GM12878 (cell line): ENCODE data around the gene TM4SF1. TPM values are rescaled to one million over a fixed set of nuclear protein-coding genes. Genes with fewer than 3 reads are reported as not detected.

Experiments used
- ATAC-seq: fragments of 200-7000 bp; cut with Tn5 transposase; 3 replicates; pipeline ENCODE4 v1.9.1; 2020; ENCODE audit warnings: mild to moderate bottlenecking, moderate library complexity
- BruUV-seq: library from RNA; stranded (reverse); fragments of 400-500 nt; replicated peaks from 2 replicates; lab custom pipeline; 2021; lab: Mats Ljungman, UMichigan
- CTCF ChIA-PET: fragments of 300-600 bp; sonication (Branson Sonifier 250); formaldehyde crosslinking; extraction: SDS; loops from one replicate; lab custom pipeline; 2021; ENCODE audit warnings: inconsistent platforms; lab: Yijun Ruan, JAX
- POLR2A ChIA-PET: fragments of 350-600 bp; formaldehyde crosslinking; extraction: SDS; loops from one replicate; lab custom pipeline; 2021; ENCODE audit warnings: inconsistent platforms; lab: Charles Lee
- RAD21 ChIA-PET: fragments of 300-600 bp; sonication (Branson Sonifier 250); formaldehyde crosslinking; loops from one replicate; lab custom pipeline; 2023; ENCODE audit warnings: antibody characterized with exemption; ENCODE audit not compliant: unreplicated experiment; lab: Charles Lee
- SMC1A ChIA-PET: fragments of 300-600 bp; sonication (Branson Sonifier 250); formaldehyde crosslinking; loops from one replicate; lab custom pipeline; 2023; ENCODE audit not compliant: unreplicated experiment, uncharacterized antibody; lab: Charles Lee
- DNase-seq: peaks from one replicate; pipeline ENCODE4 v3.0.0-alpha.2; 2011; ENCODE audit warnings: low read depth, low spot score
- FAIRE-seq: peaks from 3 replicates; lab custom pipeline; 2011; peaks lifted over from hg19 to GRCh38; lab: Jason Lieb, UNC
- H2AFZ ChIP-seq: 2 replicates; pipeline ENCODE4 v1.6.0; 2011; ENCODE audit warnings: low read depth, low read length, control low read depth; ENCODE audit not compliant: control insufficient read depth
- H3K27ac ChIP-seq: 2 replicates; pipeline ENCODE4 v1.5.1; 2011; ENCODE audit warnings: control low read depth; ENCODE audit not compliant: control insufficient read depth, insufficient read depth
- H3K27me3 ChIP-seq, 2 experiments: replicated peaks in 1 of 2; 2 replicates each; pipeline versions ENCODE4 v1.6.0 to v1.6.1; 2011; ENCODE audit warnings: low read length in 1 of 2; ENCODE audit not compliant: control insufficient read depth in 2 of 2, insufficient read depth in 2 of 2
- H3K36me3 ChIP-seq, 2 experiments: 2 replicates each; pipeline ENCODE4 v1.5.1; 2011; ENCODE audit warnings: low read length in 1 of 2; ENCODE audit not compliant: control insufficient read depth in 2 of 2, insufficient read depth in 2 of 2
- H3K4me1 ChIP-seq: 2 replicates; pipeline ENCODE4 v1.6.1; 2011; ENCODE audit warnings: mild to moderate bottlenecking, low read length, moderate library complexity, mixed read lengths; ENCODE audit not compliant: control insufficient read depth, insufficient read depth
- H3K4me2 ChIP-seq: 2 replicates; pipeline ENCODE4 v1.6.0; 2011; ENCODE audit warnings: control low read depth; ENCODE audit not compliant: control insufficient read depth, insufficient read depth
- H3K4me3 ChIP-seq: fragments of 200-600 bp; sonication (generic); 2 replicates; pipeline ENCODE4 v1.5.1; 2016
- H3K79me2 ChIP-seq: 2 replicates; pipeline ENCODE4 v1.6.0; 2011; ENCODE audit warnings: low read length; ENCODE audit not compliant: control insufficient read depth, insufficient read depth
- H3K9ac ChIP-seq: 2 replicates; pipeline ENCODE4 v1.8.0; 2011; ENCODE audit warnings: low read length, control low read depth, mixed read lengths; ENCODE audit not compliant: control insufficient read depth, insufficient read depth
- H3K9me3 ChIP-seq: replicated peaks from 3 replicates; pipeline ENCODE4 v1.5.1; 2011; ENCODE audit warnings: mild to moderate bottlenecking, low read length; ENCODE audit not compliant: control insufficient read depth, insufficient read depth
- H4K20me1 ChIP-seq: 2 replicates; pipeline ENCODE4 v1.6.0; 2011; ENCODE audit not compliant: control insufficient read depth, insufficient read depth
- E2F8 ChIP-seq: fragments of 450-650 bp; IDR thresholded peaks from 2 replicates; pipeline ENCODE4 v1.6.1; 2018; ENCODE audit warnings: mild to moderate bottlenecking, low read depth, moderate library complexity; ENCODE audit not compliant: partially characterized antibody
- EZH2 ChIP-seq: IDR thresholded peaks from 2 replicates; pipeline ENCODE4 v1.6.1; 2012; ENCODE audit warnings: low read depth, mild to moderate bottlenecking, control low read depth, inconsistent platforms, low read length, borderline replicate concordance; ENCODE audit not compliant: control insufficient read depth
- HSF1 ChIP-seq: fragments of 150-350 bp; IDR thresholded peaks from 2 replicates; pipeline ENCODE4 v1.6.1; 2014; ENCODE audit warnings: mild to moderate bottlenecking, low read depth, low read length
- IKZF1 ChIP-seq: fragments of 450-650 bp; conservative IDR thresholded peaks from 2 replicates; pipeline ENCODE4 v1.6.1; 2017; ENCODE audit warnings: antibody characterized with exemption, mild to moderate bottlenecking
- JUNB ChIP-seq: IDR thresholded peaks from 2 replicates; pipeline ENCODE4 v1.6.1; 2016; ENCODE audit warnings: antibody characterized with exemption, mild to moderate bottlenecking
- KDM1A ChIP-seq: fragments of 200-600 bp; sonication (generic); IDR thresholded peaks from 2 replicates; pipeline ENCODE4 v1.6.1; 2016; ENCODE audit warnings: borderline replicate concordance
- MTA3 ChIP-seq: IDR thresholded peaks from 2 replicates; pipeline ENCODE4 v1.6.1; 2012; ENCODE audit warnings: low read length, inconsistent platforms, borderline replicate concordance
- MXI1 ChIP-seq: fragments of 150-350 bp; IDR thresholded peaks from 2 replicates; pipeline ENCODE4 v1.6.1; 2011; ENCODE audit warnings: low read depth, mild to moderate bottlenecking, inconsistent platforms, low read length, improper control_type of control experiment
- in situ Hi-C: fragments of 300-500 bp; cut with MboI; formaldehyde crosslinking; loops from 9 replicates; pipeline ENCODE4 v1.14.3; 2018; ENCODE audit warnings: mixed read lengths
- intact Hi-C: fragments of 100-400 bp; cut with micrococcal nuclease; formaldehyde crosslinking; loops from one replicate; pipeline ENCODE4 v1.14.2; 2022; ENCODE audit not compliant: unreplicated experiment
- polyA plus RNA-seq, 11 experiments: library from polyadenylated mRNA; depleted of rRNA in 4 of 11; unstranded in 6 of 11; stranded (reverse) in 5 of 11; fragments of >200 nt; fragmentation: Nextera tagmentation in 4 of 11; fragmentation: Illumina TruSeq in 1 of 11; extraction: Ambion mirVana in 4 of 11; extraction: Trizol in 1 of 11; gene quantifications; 1 replicate in 1 of 11; 2 replicates in 10 of 11; pipeline versions ENCODE4 v1.2.1 to v1.2.3, GENCODE V29; 2011 to 2016; ENCODE audit warnings: inconsistent platforms in 2 of 11, missing spikeins in 2 of 11, low read depth in 1 of 11
- total RNA-seq, 4 experiments: library from RNA; depleted of rRNA in 3 of 4; stranded (reverse); fragments of >200 nt in 3 of 4; fragmentation: Illumina TruSeq in 1 of 4; extraction: Trizol in 1 of 4; gene quantifications; 2 replicates each; pipeline versions ENCODE4 v1.2.1 to v1.2.3, GENCODE V29; 2013 to 2021
- TF ChIP-seq, protein P1 (sequence below): fragments of 450-650 bp; IDR thresholded peaks from 2 replicates; pipeline ENCODE4 v1.6.1; 2017; ENCODE audit warnings: mild to moderate bottlenecking

Gene TM4SF1
- total and polyA plus RNA-seq, 10 of the 15 experiments (the other 5 are each of a cell fraction or from before 2014, with no cell fraction given): 0.05 to 1.2 TPM; not detected in 8

- in situ Hi-C loops: no loop called here
- RAD21 ChIA-PET: no interaction called here
- Histone ChIP-seq H3K27ac (no peak overlapping the region), H3K9ac (no peak overlapping the region), H2AFZ (no peak overlapping the region), H3K4me1 (no peaks in the 10 kb centered on the region), H3K36me3 (no peaks in the 10 kb centered on the region), H3K4me3 (no peak overlapping the region)
- BruUV-seq: no TSS peak
- FAIRE-seq: no peak
- no peak for TF ChIP-seq E2F8
- TF ChIP-seq, protein P1, sequence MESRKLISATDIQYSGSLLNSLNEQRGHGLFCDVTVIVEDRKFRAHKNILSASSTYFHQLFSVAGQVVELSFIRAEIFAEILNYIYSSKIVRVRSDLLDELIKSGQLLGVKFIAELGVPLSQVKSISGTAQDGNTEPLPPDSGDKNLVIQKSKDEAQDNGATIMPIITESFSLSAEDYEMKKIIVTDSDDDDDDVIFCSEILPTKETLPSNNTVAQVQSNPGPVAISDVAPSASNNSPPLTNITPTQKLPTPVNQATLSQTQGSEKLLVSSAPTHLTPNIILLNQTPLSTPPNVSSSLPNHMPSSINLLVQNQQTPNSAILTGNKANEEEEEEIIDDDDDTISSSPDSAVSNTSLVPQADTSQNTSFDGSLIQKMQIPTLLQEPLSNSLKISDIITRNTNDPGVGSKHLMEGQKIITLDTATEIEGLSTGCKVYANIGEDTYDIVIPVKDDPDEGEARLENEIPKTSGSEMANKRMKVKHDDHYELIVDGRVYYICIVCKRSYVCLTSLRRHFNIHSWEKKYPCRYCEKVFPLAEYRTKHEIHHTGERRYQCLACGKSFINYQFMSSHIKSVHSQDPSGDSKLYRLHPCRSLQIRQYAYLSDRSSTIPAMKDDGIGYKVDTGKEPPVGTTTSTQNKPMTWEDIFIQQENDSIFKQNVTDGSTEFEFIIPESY: no peak
- TF ChIP-seq EZH2: no peak
- TF ChIP-seq IKZF1: no peak
- no peak for TF ChIP-seq KDM1A
- TF ChIP-seq MXI1: no peak
- no peak for TF ChIP-seq JUNB
- TF ChIP-seq MTA3: no peak
- no peak for TF ChIP-seq HSF1
- TF ChIP-seq, all 136 proteins: peak for 0
- no peak for ATAC-seq
- Histone ChIP-seq H3K9me3 (no peaks in the 10 kb centered on the region), H3K27me3 (no peaks in the 10 kb centered on the region), H3K79me2 (no peaks in the 10 kb centered on the region), H3K4me2 (no peak overlapping the region), H4K20me1 (no peaks in the 10 kb centered on the region)
- ChIA-PET POLR2A (interaction anchor here (1.5 kb wide), 1 partner anchor 10 kb away, joined by 3 read pairs; no protein-coding TSS in a partner anchor), SMC1A (interaction anchor here (0.6 to 1.2 kb wide), 4 partner anchors 9 to 532 kb away, joined by 3 read pairs; no protein-coding TSS in a partner anchor), CTCF (interaction anchor here (0.7 to 2.4 kb wide), 3 partner anchors 17 to 370 kb away, joined by 3 to 10 read pairs (median 6); no protein-coding TSS in a partner anchor)
- DNase-seq: no peak
- intact Hi-C loops: no loop called here
Observed at GRCh38 chr3:149400645-149401044, 23.2 kb upstream of the TM4SF1 start.
